ENCODE measurements around the gene LRMDA. TPM values are rescaled to one million over a fixed set of nuclear protein-coding genes. Genes with fewer than 3 reads are reported as not detected.

The LRMDA gene
- total and polyA plus RNA-seq, 2 donors (not counting 3 experiments of a cell fraction or from before 2014, with no cell fraction given): 9.7 to 18.0 TPM

GRCh38 chr10:76333796-76334195 lies 902.4 kb downstream of the LRMDA start:
- TF ChIP-seq POLR2AphosphoS5 (IDR thresholded peaks at IDR 0.05; ENCODE audit: insufficient read depth, low read depth, low read length) (no peak), EZH2 (IDR thresholded peaks at IDR 0.05; ENCODE audit: borderline replicate concordance, low read depth, low read length, severe bottlenecking) (no peak), CTCF (IDR thresholded peaks at IDR 0.05; ENCODE audit: extremely low read depth in 1 of 2, insufficient read depth in 1 of 2, low read depth in 1 of 2, low read length in 2 of 2) (no peak), POLR2A (IDR thresholded peaks at IDR 0.05; ENCODE audit: low read depth, low read length) (no peak), JUN (IDR thresholded peaks at IDR 0.05; ENCODE audit: borderline replicate concordance, insufficient read depth, insufficient read length, low read depth) (no peak), MAX (IDR thresholded peaks at IDR 0.05; ENCODE audit: insufficient read depth, insufficient read length) (no peak), GATA2 (IDR thresholded peaks at IDR 0.05; ENCODE audit: insufficient read depth, insufficient read length, low read depth, low read length) (no peak), MYC (IDR thresholded peaks at IDR 0.05; ENCODE audit: low read depth, low read length) (no peak), FOS (IDR thresholded peaks at IDR 0.05; ENCODE audit: borderline replicate concordance, insufficient read depth, low read length) (no peak)
- intact Hi-C loops (cut with micrococcal nuclease) (loop anchor here (5.0 kb wide), 1 partner anchor 209 kb away; no protein-coding TSS in a partner anchor), dilution Hi-C loops (cut with MboI; ENCODE audit: extremely low pct_ligation_motif_present, low sequenced_read_pairs) (no loop called here)
- Histone ChIP-seq H3K79me2 (ENCODE audit: control insufficient read depth, insufficient read depth, low read length) (no peaks in the 10 kb centered on the region), H3K9ac (replicated peaks; ENCODE audit: extremely low read depth, insufficient read depth, low read length) (no peak overlapping the region), H3K4me3 (replicated peaks in 1 of 3; ENCODE audit: insufficient read depth in 1 of 3, low read depth in 1 of 3, low read length in 3 of 3) (no peak overlapping the region), H2AFZ (ENCODE audit: low read depth, low read length) (no peak overlapping the region), H4K20me1 (replicated peaks; ENCODE audit: control insufficient read depth, extremely low read depth, insufficient read depth, low read length) (no peaks in the 10 kb centered on the region), H3K27ac (ENCODE audit: insufficient read depth, low read depth, low read length) (no peak overlapping the region), H3K9me3 (replicated peaks; ENCODE audit: control insufficient read depth, insufficient read depth, low read length) (no peaks in the 10 kb centered on the region), H3K27me3 (ENCODE audit: control insufficient read depth in 2 of 2, insufficient read depth in 2 of 2, low read length in 2 of 2) (no peaks in the 10 kb centered on the region), H3K36me3 (ENCODE audit: control insufficient read depth in 2 of 2, extremely low read depth in 1 of 2, insufficient read depth in 2 of 2, low read length in 2 of 2) (no peaks in the 10 kb centered on the region), H3K9me1 (replicated peaks; ENCODE audit: control insufficient read depth, extremely low read depth, insufficient read depth, low read length) (no peaks in the 10 kb centered on the region), H3K4me1 (ENCODE audit: control insufficient read depth, extremely low read depth, insufficient read depth, low read length) (peaks cover 29% of the 10 kb centered on the region), H3K4me2 (ENCODE audit: insufficient read depth, low read length) (no peak overlapping the region)
- DNase-seq (ENCODE audit: low read depth, low spot score) (no peak), FAIRE-seq (peak; percentile 21)
- ChIA-PET POLR2A (no interaction called here), CTCF (interaction anchor here (1.1 kb wide), 1 partner anchor 10 kb away, joined by 5 read pairs; no protein-coding TSS in a partner anchor)
- BruUV-seq (replicated peaks): no TSS peak
